Brain pericyte (primary cell): ENCODE measurements around the gene TBL1XR1.
"Not testable (repeated sequence)": the region's sequence is repeated elsewhere in the genome, so short reads cannot be mapped to it uniquely, and the experiment has no call there.

Experiments
- DNase-seq: peaks from one replicate; pipeline ENCODE4 v3.0.0-alpha.2; 2012; ENCODE audit warnings: low read depth, low spot score

TBL1XR1 gene

GRCh38 chr3:177182352-177182751, 14.9 kb downstream of the TBL1XR1 start:
- no peak for DNase-seq

DNA sequence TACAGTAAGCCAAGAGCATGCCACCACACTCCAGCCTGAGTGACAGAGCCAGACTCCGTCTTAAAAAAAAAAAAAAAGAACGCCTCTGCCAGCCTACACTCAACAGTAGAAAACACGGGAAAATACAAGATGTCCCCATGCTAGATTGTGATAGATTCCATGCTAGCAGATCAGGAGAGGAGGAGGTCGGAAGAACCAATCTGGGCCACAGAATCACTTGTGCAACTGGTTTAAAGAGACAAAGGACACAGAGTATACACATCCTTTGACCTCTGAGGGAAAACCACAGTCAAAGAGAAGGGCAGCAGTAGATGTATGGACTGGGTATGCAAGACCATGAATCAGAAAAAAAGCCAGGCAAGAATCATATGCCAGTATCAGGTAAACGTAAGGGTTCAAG, 15.9 kb downstream of the TBL1XR1 start:
- no peak for DNase-seq

DNA sequence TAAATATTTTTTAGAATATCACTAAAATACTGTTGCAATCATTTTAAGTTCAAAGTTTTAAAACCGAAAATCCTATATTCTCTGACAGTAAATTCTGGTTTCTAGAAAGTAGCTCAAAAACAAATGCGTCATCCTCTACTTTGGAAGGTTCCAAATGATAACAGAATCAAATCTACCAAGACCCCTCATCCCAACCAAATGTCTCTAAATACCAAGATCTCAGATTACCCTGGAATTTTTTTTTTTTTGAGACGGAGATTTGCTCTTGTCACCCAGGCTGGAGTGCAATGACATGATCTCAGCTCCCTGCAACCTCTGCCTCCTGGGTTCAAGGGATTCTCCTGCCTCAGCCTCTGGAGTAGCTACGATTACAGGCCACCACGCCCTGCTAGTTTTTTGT, 16.8 kb downstream of the TBL1XR1 start:
- DNase-seq = no peak

- no peak for DNase-seq
Observed at GRCh38 chr3:177179281-177180067, 17.8 kb downstream of the TBL1XR1 start.

GRCh38 chr3:177177749-177178221, 19.5 kb downstream of the TBL1XR1 start:
- DNase-seq = no peak

DNA sequence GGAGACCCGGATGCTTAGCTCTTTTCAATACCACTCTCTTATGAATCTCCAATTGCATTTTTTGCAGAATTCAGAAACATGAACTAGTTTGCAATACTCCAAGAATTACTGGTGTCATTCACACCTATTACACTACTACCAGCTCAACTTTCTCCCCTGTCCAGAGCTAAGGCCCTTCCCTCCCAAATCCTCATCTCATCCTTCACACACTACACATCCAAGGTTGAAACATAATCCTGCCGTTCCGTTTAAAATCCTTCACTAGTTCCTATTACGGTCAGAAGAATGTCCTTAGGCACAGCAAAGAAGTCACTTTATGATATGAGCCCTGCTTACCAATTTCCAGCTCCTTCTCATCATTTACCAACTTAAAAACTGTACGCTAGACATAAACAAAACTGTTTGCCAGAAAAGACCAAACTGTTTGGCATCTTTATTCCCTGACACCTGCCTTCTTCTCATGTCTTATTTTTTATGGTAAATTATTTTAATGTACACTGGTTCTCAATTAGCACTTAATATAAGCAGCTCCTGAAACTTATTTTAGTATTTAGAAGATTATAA, 22.6 kb downstream of the TBL1XR1 start:
- no peak for DNase-seq

- no peak for DNase-seq
Observed at GRCh38 chr3:177169936-177170722, 27.2 kb downstream of the TBL1XR1 start.

DNA sequence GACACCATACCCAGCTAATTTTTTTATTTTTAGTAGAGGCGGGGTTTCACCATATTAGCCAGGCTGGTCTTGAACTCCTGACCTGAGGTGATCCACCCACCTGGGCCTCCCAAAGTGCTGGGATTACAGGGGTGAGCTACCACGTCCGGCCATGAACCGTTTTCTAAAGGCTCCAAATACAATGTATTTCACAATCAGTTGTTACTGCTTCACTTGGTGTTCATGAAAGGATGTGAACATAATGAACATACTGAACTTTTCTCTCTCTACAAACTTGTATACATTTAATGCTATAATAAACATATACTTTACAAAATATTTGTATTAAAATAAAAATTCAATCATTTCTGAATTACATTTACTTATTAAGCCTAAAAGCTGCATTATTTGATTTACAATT, 28.9 kb downstream of the TBL1XR1 start:
- no peak for DNase-seq

GRCh38 chr3:177162742-177163141, 34.5 kb downstream of the TBL1XR1 start:
- DNase-seq = no peak

DNA sequence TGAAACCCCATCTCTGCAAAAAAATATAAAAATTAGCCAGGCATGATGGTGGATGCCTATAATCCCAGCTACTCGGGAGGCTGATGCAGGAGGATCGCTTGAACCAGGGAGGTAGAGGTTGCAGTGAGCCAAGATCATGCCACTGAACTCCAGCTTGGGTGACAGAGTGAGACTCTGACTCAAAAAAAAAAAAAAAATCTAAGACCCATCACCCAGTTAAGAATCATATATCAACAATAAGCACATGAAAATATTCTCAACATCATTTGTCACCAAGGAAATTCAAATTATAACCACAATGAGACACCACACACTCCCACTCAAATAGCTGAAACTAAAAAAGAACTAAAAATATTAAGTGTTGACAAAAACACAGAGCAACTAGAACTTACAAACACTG, 35.7 kb downstream of the TBL1XR1 start:
- not testable (repeated sequence) for DNase-seq

GRCh38 chr3:177158461-177158860, 38.8 kb downstream of the TBL1XR1 start:
- DNase-seq = no peak

DNA sequence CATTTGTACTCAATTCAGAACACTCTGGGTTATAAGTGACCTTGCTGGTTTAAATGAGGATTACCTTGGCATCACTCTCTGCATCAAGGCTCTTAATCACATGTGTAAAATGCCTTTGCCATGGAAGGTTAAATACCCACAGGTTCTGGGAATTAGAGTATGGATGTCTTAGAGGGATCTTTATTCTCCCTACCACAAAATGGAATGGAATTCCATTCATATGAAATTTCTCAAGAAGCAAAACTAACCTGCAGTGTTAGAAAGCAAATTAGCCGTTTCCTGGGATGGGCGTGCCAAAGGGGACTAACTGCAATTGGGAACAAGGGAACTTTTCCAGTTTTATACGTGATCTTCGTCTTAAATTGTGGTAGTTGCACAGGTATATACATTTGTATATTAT, 39.8 kb downstream of the TBL1XR1 start:
- DNase-seq = no peak

DNA sequence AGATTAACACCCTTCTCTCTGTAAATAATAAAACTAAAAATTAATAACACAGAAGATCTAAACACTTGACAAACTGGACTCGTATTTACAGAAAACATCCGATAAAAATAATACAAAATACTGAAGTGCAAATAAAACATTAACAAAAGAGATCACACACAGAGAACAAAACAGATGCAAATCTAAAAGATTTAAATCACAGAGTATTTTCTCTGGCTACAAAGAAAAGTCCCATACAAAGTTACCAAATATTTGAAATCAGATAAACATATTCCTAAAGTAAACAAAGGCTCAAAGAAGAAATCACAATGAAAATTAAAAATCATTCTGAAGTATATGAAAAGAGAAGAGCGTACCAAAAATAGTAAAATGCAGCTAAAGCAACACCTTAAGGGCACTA, 42.5 kb downstream of the TBL1XR1 start:
- DNase-seq = no peak

DNA sequence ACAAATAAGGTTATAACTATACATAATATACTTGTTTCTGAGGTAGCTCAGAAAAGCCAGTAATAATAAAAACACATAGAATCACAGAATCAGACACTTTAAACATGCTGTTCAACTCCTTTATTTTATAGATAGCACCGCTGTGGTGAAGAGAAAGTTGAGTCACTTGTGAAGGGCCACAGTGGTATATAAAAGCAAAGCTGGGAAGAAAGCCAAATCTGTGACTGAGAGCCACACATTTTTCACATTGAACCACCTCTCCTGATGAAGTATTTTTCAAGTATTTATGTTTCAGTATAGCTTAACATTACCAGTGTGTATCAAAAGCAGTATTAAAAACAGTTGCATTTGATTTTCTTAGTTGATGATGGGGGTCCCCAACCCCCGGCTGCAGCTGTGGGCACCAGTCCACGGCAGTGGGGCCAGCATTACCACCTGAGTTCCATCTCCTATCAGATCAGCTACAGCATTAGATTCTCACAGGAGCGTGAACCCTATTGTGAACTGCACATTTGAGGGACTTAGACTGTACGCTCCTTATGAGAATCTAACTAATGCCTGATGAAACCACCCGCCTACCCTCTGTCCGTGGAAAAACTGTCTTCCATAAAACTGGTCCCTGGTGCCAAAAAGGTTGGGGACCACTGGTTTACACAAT, 46.2 kb downstream of the TBL1XR1 start:
- DNase-seq = no peak

GRCh38 chr3:177150218-177150916, 46.9 kb downstream of the TBL1XR1 start:
- no peak for DNase-seq

DNA sequence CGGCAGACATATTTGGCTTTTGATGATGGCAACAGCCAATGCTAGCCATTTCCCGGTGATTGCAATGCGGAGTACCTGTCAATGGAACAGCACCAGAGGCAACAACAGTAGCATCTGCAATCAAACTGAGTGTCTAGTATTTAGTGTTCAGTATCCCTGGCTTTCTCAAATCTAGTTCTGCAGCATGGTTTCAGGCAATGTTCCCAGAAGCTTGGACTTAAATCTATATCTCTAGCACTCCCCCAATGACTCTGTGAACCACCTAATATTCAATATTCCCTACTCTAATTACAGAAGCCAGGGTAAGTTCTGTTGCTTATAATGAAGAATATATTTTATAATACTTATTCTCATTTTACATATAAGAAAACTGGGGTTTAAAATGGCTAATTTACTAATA, 48.2 kb downstream of the TBL1XR1 start:
- no peak for DNase-seq

- no peak for DNase-seq
Observed at GRCh38 chr3:177147790-177148189, 49.5 kb downstream of the TBL1XR1 start.

- no peak for DNase-seq
Observed at GRCh38 chr3:177146646-177147045, 50.6 kb downstream of the TBL1XR1 start.

DNA sequence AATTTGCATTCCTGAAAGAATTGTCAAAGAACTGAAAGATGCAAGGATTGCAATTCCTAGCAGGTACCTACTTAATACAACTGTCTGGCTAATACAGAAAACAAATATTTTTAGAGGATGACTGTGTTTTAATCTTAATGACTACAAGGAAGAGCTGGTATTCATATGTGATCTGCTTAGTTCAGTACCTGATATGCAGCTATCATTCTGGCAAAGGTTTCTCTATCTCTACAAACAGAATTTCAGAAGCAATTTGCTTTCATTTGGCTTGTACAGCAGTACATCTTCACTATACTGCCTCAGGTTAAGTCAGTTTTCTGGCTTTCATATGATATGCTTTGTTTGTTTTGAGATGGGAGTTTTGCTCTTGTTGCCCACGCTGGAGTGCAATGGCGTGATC, 51.3 kb downstream of the TBL1XR1 start:
- no peak for DNase-seq

GRCh38 chr3:177145381-177145780, 51.9 kb downstream of the TBL1XR1 start:
- DNase-seq = no peak

DNA sequence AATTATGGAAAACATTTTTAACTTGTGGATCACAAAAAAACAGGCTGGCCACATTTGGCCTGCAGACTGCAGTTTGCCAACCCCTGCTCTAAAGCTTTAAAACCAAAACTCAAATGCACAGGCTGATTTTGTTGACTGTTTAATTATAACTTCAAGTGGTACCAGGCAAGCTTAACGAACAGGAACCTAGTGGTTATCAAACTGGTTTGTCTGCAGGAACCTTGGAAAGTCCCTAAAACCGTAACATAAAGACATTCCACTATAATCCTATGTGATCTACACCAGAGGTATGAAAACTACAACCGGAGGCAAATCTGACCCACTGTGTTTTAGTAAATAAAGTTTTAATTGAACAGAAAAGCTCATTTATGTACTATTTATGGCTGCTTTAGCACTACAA, 52.4 kb downstream of the TBL1XR1 start:
- no peak for DNase-seq
